K562 (cell line): Measurements from ENCODE around the gene EPB41L4B. TPM values are rescaled to one million over a fixed set of nuclear protein-coding genes. Genes with fewer than 3 reads are reported as not detected.
A peak's percentile ranks its signal among the peaks of the same experiment; 100 is the strongest.

ENCODE experiments used
- ATAC-seq: fragments of 200-7000 bp; cut with Tn5 transposase; 3 replicates; pipeline ENCODE4 v1.9.1; 2020; ENCODE audit warnings: moderate library complexity
- BruUV-seq: library from RNA; stranded (reverse); fragments of 400-500 nt; replicated peaks from 2 replicates; lab custom pipeline; 2021; lab: Mats Ljungman, UMichigan
- CTCF ChIA-PET: fragments of 300-600 bp; formaldehyde crosslinking; extraction: SDS; loops from one replicate; lab custom pipeline; 2021; ENCODE audit warnings: low intra/inter-chr PET ratio; lab: Yijun Ruan, JAX
- POLR2A ChIA-PET: fragments of 300-600, 350-650 bp; sonication (Branson Sonifier 250); formaldehyde crosslinking; extraction: SDS; loops from one replicate; lab custom pipeline; 2021; ENCODE audit warnings: antibody characterized with exemption, inconsistent platforms; lab: Yijun Ruan, JAX
- DNase-seq, 4 experiments: peaks; one replicate each; pipeline versions ENCODE4 v3.0.0 to v3.0.0-alpha.2; 2011 to 2018; ENCODE audit warnings: low spot score in 3 of 4, mixed read lengths in 3 of 4; ENCODE audit errors: extremely low read depth in 1 of 4
- FAIRE-seq: peaks from 2 replicates; lab custom pipeline; 2011; peaks lifted over from hg19 to GRCh38; lab: Jason Lieb, UNC
- H2AFZ ChIP-seq: 2 replicates; pipeline ENCODE4 v1.6.0; 2011; ENCODE audit warnings: low read depth, low read length, control low read depth, inconsistent platforms
- H3K27ac ChIP-seq: fragments of 200-600 bp; 3 replicates; pipeline ENCODE4 v1.8.0; 2011; ENCODE audit warnings: low read depth, mild to moderate bottlenecking, control low read depth, inconsistent platforms, low read length, moderate library complexity, mixed read lengths; ENCODE audit errors: extremely low read depth
- H3K27me3 ChIP-seq, 2 experiments: fragments of 300-600 bp in 1 of 2; 2 replicates in 1 of 2; 3 replicates in 1 of 2; pipeline versions ENCODE4 v1.6.0 to v1.8.0; 2011; ENCODE audit warnings: inconsistent platforms in 2 of 2, low read length in 2 of 2, mild to moderate bottlenecking in 1 of 2, mixed read lengths in 1 of 2, moderate library complexity in 1 of 2; ENCODE audit not compliant: control insufficient read depth in 2 of 2, insufficient read depth in 2 of 2
- H3K36me3 ChIP-seq: fragments of 300-600 bp; 3 replicates; pipeline ENCODE4 v1.8.0; 2011; ENCODE audit warnings: mild to moderate bottlenecking, low read length, inconsistent platforms; ENCODE audit not compliant: control insufficient read depth, insufficient read depth
- H3K4me1 ChIP-seq, 2 experiments: fragments of 200-600 bp in 1 of 2; replicated peaks in 1 of 2; 2 replicates in 1 of 2; 3 replicates in 1 of 2; pipeline versions ENCODE4 v1.5.1 to v1.8.0; 2011; ENCODE audit warnings: inconsistent platforms in 2 of 2, low read length in 2 of 2, mild to moderate bottlenecking in 1 of 2, mixed read lengths in 1 of 2, moderate library complexity in 1 of 2; ENCODE audit not compliant: control insufficient read depth in 2 of 2, insufficient read depth in 2 of 2
- H3K4me2 ChIP-seq: 2 replicates; pipeline ENCODE4 v1.6.1; 2011; ENCODE audit warnings: low read length, control low read depth, inconsistent platforms, mixed read lengths; ENCODE audit not compliant: insufficient read depth
- H3K4me3 ChIP-seq: fragments of 200-600 bp; sonication (generic), shearing (Covaris generic); 2 replicates; pipeline ENCODE4 v1.5.1; 2016; ENCODE audit warnings: control low read depth, inconsistent platforms
- H3K79me2 ChIP-seq: fragments of 200-600 bp; 3 replicates; pipeline ENCODE4 v1.8.0; 2011; ENCODE audit warnings: low read length, inconsistent platforms; ENCODE audit not compliant: control insufficient read depth, insufficient read depth
- H3K9ac ChIP-seq, 2 experiments: 2 replicates each; pipeline versions ENCODE4 v1.6.0 to v1.6.1; 2011; ENCODE audit warnings: low read depth in 2 of 2, low read length in 2 of 2, control low read depth in 1 of 2, inconsistent platforms in 1 of 2, mild to moderate bottlenecking in 1 of 2, mixed read lengths in 1 of 2; ENCODE audit not compliant: insufficient read depth in 1 of 2
- H3K9me1 ChIP-seq: one replicate; pipeline ENCODE4 v1.6.0; 2011; ENCODE audit warnings: inconsistent platforms, mild to moderate bottlenecking, low read length, moderate library complexity; ENCODE audit not compliant: control insufficient read depth, insufficient read depth
- H3K9me3 ChIP-seq: replicated peaks from 2 replicates; pipeline ENCODE4 v1.5.1; 2011; ENCODE audit warnings: low read depth, low read length, inconsistent platforms; ENCODE audit not compliant: control insufficient read depth, insufficient read depth
- H4K20me1 ChIP-seq: replicated peaks from 2 replicates; pipeline ENCODE4 v1.6.1; 2011; ENCODE audit warnings: low read length, inconsistent platforms, mixed read lengths; ENCODE audit not compliant: control insufficient read depth, insufficient read depth
- BRD9 ChIP-seq: fragments of 450-650 bp; IDR thresholded peaks from 2 replicates; pipeline ENCODE4 v1.6.1; 2018; ENCODE audit warnings: low read depth; ENCODE audit not compliant: partially characterized antibody
- CCAR2 ChIP-seq: fragments of 200-400 bp; formaldehyde crosslinking; IDR thresholded peaks from 2 replicates; pipeline ENCODE4 v1.6.1; 2017; ENCODE audit warnings: mild to moderate bottlenecking, low read depth, low read length
- ELF2 ChIP-seq: fragments of 250-450 bp; sonication (Bioruptor Pico); IDR thresholded peaks from 2 replicates; pipeline ENCODE4 v1.5.0; 2021; ENCODE audit warnings: mild to moderate bottlenecking
- ESRRA ChIP-seq: fragments of 450-650 bp; IDR thresholded peaks from 2 replicates; pipeline ENCODE4 v1.6.1; 2014; ENCODE audit warnings: low read depth, mild to moderate bottlenecking, moderate library complexity, borderline replicate concordance
- HDAC8 ChIP-seq: fragments of 450-650 bp; IDR thresholded peaks from 2 replicates; pipeline ENCODE4 v1.6.1; 2016; ENCODE audit warnings: mild to moderate bottlenecking, missing genetic modification characterization, moderate library complexity, missing compliant biosample characterization
- HSF4 ChIP-seq: fragments of 250-450 bp; sonication (Bioruptor Pico); IDR thresholded peaks from 2 replicates; pipeline ENCODE4 v2.1.2; 2022; ENCODE audit warnings: mild to moderate bottlenecking, moderate library complexity, borderline replicate concordance
- MEIS2 ChIP-seq: fragments of 450-650 bp; IDR thresholded peaks from 2 replicates; pipeline ENCODE4 v1.6.1; 2014; ENCODE audit warnings: mild to moderate bottlenecking; ENCODE audit not compliant: partially characterized antibody
- MTA1 ChIP-seq: fragments of 450-650 bp; IDR thresholded peaks from 2 replicates; pipeline ENCODE4 v1.6.1; 2017; ENCODE audit warnings: borderline replicate concordance
- NCOA1 ChIP-seq: fragments of 450-650 bp; IDR thresholded peaks from 2 replicates; pipeline ENCODE4 v1.6.1; 2016; ENCODE audit warnings: low read depth
- PCBP1 ChIP-seq: fragments of 200-400 bp; formaldehyde crosslinking; IDR thresholded peaks from 2 replicates; pipeline ENCODE4 v1.6.1; 2018; ENCODE audit warnings: mild to moderate bottlenecking, low read depth, low read length; ENCODE audit not compliant: poor library complexity, severe bottlenecking
- RAD21 ChIP-seq, 2 experiments: fragments of 250-450 bp in 1 of 2; fragments of 450-650 bp in 1 of 2; sonication (Bioruptor Pico) in 1 of 2; formaldehyde crosslinking in 1 of 2; IDR thresholded peaks in 1 of 2; conservative IDR thresholded peaks in 1 of 2; 2 replicates each; pipeline versions ENCODE4 v1.4.0 to v1.8.0; 2020 to 2022; ENCODE audit warnings: mild to moderate bottlenecking in 2 of 2, moderate library complexity in 1 of 2
- SIRT6 ChIP-seq: IDR thresholded peaks from one replicate; pipeline ENCODE4 v1.6.1; 2012; ENCODE audit warnings: low read depth, mild to moderate bottlenecking, control low read depth, inconsistent platforms, low read length, moderate library complexity
- TCFL5 ChIP-seq: fragments of 250-450 bp; sonication (Bioruptor Pico); conservative IDR thresholded peaks from 2 replicates; pipeline ENCODE4 v1.6.1; 2021; ENCODE audit warnings: mild to moderate bottlenecking, moderate library complexity, matching md5 sums
- THAP7 ChIP-seq: fragments of 250-450 bp; sonication (Bioruptor Pico); IDR thresholded peaks from 2 replicates; pipeline ENCODE4 v1.5.0; 2021
- ZNF79 ChIP-seq: fragments of 250-450 bp; sonication (Bioruptor Pico); IDR thresholded peaks from 2 replicates; pipeline ENCODE4 v1.4.0; 2020; ENCODE audit warnings: low read depth, mild to moderate bottlenecking, moderate library complexity
- WGBS: fragments of 100-300 bp; shearing (Covaris generic); methylation state at CpG from one replicate; pipeline ENCODE4 v1.1.6; 2016; ENCODE audit warnings: low coverage, mixed read lengths; ENCODE audit not compliant: insufficient coverage; ENCODE audit errors: missing lambda C conversion rate; 5-methylcytosine and 5-hydroxymethylcytosine counted together
- in situ Hi-C: fragments of 300-500 bp; cut with MboI; formaldehyde crosslinking; loops from 4 replicates; pipeline ENCODE4 v1.15.0; 2018; ENCODE audit warnings: inconsistent platforms, mixed read lengths
- intact Hi-C: fragments of 100-400 bp; cut with micrococcal nuclease; formaldehyde crosslinking; loops from 2 replicates; pipeline ENCODE4 v1.14.2; 2022
- polyA plus RNA-seq, 8 experiments: library from polyadenylated mRNA; depleted of rRNA in 4 of 8; stranded (reverse) in 5 of 8; unstranded in 3 of 8; fragments of >200 nt; fragmentation: Nextera tagmentation in 2 of 8; fragmentation: Illumina TruSeq in 1 of 8; extraction: Ambion mirVana in 2 of 8; extraction: Trizol in 1 of 8; gene quantifications; 2 replicates each; pipeline versions ENCODE4 v1.2.1 to v1.2.3, GENCODE V29; 2011 to 2014; ENCODE audit warnings: inconsistent platforms in 1 of 8, missing spikeins in 1 of 8
- total RNA-seq, 7 experiments: library from RNA; depleted of rRNA in 6 of 7; stranded (reverse); fragments of >200 nt in 6 of 7; fragmentation: Illumina TruSeq in 2 of 7; extraction: Trizol in 2 of 7; gene quantifications; 2 replicates each; pipeline versions ENCODE4 v1.2.1 to v1.2.3, GENCODE V29; 2011 to 2021; ENCODE audit warnings: low replicate concordance in 1 of 7
- TF ChIP-seq, protein P1 (sequence below): fragments of 250-450 bp; sonication (Bioruptor Pico); IDR thresholded peaks from 2 replicates; pipeline ENCODE4 v1.4.0; 2020; ENCODE audit warnings: borderline replicate concordance
- TF ChIP-seq, protein P2 (sequence below): fragments of 450-650 bp; formaldehyde crosslinking; IDR thresholded peaks from 2 replicates; pipeline ENCODE4 v1.4.0; 2020; ENCODE audit warnings: mild to moderate bottlenecking, moderate library complexity
- TF ChIP-seq, protein P3 (sequence below): sonication (generic); IDR thresholded peaks from 2 replicates; pipeline ENCODE4 v1.6.1; 2016
- TF ChIP-seq, protein P4 (sequence below): fragments of 250-450 bp; sonication (Bioruptor Pico); IDR thresholded peaks from 2 replicates; pipeline ENCODE4 v1.8.0; 2022; ENCODE audit warnings: moderate library complexity, mild to moderate bottlenecking, inconsistent platforms

EPB41L4B gene
- total and polyA plus RNA-seq, 9 of the 15 experiments (the other 6 are each of a cell fraction or from before 2014, with no cell fraction given): 0.09 to 0.38 (median 0.21) TPM

DNA sequence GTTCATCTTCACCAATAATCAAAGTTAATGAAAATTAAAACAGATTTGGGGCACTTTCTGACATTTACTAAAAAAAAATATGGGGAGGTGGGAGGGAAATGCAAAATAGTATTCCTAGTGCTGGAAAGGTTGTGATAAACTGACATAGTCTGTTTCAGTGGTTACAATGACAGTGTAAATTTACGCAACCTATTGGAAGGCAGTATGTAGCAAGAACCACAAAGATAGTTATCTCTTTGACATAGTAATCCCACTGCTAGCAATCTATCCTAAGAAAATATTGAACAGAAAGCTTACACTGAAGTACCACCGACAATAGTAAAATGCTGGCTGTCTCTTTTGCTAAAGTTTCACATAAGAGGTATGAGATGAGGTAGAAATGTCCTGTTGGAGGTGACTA, 15.1 kb upstream of the EPB41L4B start:
- Histone ChIP-seq H3K27me3 (peaks cover 0 to 23% of the 10 kb centered on the region in 2 experiments; a peak in 4 of 5 replicates), H3K27ac (no peak overlapping the region), H3K9me1 (no peaks in the 10 kb centered on the region), H3K9ac (no peak overlapping the region), H3K4me2 (no peak overlapping the region), H2AFZ (no peak overlapping the region), H3K4me3 (no peak overlapping the region), H4K20me1 (no peaks in the 10 kb centered on the region), H3K79me2 (no peaks in the 10 kb centered on the region), H3K36me3 (no peaks in the 10 kb centered on the region), H3K9me3 (no peaks in the 10 kb centered on the region), H3K4me1 (peaks cover 0 to 11% of the 10 kb centered on the region in 2 experiments; a peak in 2 of 5 replicates)
- WGBS: 0% methylated on average over 2 of the region's 2 CpGs
- ATAC-seq (peak; percentile 33; the same call in 1 of the 3 replicates), FAIRE-seq (no peak), DNase-seq (no peak)
- no TSS peak for BruUV-seq
- intact Hi-C loops: no loop called here
- POLR2A ChIA-PET: no interaction called here
- in situ Hi-C loops: no loop called here
- CTCF ChIA-PET: no interaction called here
- TF ChIP-seq, protein P1, sequence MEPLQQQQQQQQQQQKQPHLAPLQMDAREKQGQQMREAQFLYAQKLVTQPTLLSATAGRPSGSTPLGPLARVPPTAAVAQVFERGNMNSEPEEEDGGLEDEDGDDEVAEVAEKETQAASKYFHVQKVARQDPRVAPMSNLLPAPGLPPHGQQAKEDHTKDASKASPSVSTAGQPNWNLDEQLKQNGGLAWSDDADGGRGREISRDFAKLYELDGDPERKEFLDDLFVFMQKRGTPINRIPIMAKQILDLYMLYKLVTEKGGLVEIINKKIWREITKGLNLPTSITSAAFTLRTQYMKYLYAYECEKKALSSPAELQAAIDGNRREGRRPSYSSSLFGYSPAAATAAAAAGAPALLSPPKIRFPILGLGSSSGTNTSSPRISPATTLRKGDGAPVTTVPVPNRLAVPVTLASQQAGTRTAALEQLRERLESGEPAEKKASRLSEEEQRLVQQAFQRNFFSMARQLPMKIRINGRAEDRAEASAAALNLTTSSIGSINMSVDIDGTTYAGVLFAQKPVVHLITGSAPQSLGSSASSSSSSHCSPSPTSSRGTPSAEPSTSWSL (CRISPR knock-in tag): no peak
- no peak for TF ChIP-seq PCBP1
- TF ChIP-seq THAP7 (CRISPR knock-in tag): no peak
- TF ChIP-seq ESRRA: peak; percentile 27; the same call in 1 of the 2 replicates
- no peak for TF ChIP-seq HSF4 (CRISPR knock-in tag)
- TF ChIP-seq BRD9: no peak
- no peak for TF ChIP-seq HDAC8 (tag)
- no peak for TF ChIP-seq TCFL5 (CRISPR knock-in tag)
- no peak for TF ChIP-seq ELF2 (CRISPR knock-in tag)
- TF ChIP-seq, protein P2, sequence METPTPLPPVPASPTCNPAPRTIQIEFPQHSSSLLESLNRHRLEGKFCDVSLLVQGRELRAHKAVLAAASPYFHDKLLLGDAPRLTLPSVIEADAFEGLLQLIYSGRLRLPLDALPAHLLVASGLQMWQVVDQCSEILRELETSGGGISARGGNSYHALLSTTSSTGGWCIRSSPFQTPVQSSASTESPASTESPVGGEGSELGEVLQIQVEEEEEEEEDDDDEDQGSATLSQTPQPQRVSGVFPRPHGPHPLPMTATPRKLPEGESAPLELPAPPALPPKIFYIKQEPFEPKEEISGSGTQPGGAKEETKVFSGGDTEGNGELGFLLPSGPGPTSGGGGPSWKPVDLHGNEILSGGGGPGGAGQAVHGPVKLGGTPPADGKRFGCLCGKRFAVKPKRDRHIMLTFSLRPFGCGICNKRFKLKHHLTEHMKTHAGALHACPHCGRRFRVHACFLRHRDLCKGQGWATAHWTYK (CRISPR knock-in tag): no peak
- TF ChIP-seq MEIS2: peak; percentile 7
- TF ChIP-seq RAD21 (CRISPR knock-in tag; conservative IDR thresholded peaks at IDR 0.05 in 1 of 2, IDR thresholded peaks at IDR 0.05 in 1 of 2): no peak
- TF ChIP-seq, protein P3, sequence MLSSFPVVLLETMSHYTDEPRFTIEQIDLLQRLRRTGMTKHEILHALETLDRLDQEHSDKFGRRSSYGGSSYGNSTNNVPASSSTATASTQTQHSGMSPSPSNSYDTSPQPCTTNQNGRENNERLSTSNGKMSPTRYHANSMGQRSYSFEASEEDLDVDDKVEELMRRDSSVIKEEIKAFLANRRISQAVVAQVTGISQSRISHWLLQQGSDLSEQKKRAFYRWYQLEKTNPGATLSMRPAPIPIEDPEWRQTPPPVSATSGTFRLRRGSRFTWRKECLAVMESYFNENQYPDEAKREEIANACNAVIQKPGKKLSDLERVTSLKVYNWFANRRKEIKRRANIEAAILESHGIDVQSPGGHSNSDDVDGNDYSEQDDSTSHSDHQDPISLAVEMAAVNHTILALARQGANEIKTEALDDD: peak; percentile 79
- no peak for TF ChIP-seq MTA1
- TF ChIP-seq CCAR2: no peak
- no peak for TF ChIP-seq SIRT6
- no peak for TF ChIP-seq NCOA1
- TF ChIP-seq ZNF79 (CRISPR knock-in tag): no peak
- TF ChIP-seq, protein P4, sequence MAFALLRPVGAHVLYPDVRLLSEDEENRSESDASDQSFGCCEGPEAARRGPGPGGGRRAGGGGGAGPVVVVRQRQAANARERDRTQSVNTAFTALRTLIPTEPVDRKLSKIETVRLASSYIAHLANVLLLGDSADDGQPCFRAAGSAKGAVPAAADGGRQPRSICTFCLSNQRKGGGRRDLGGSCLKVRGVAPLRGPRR (CRISPR knock-in tag): no peak
